MM.1S (cell line): ENCODE measurements around the gene ELAVL4.

Experiments
- DNase-seq: peaks from one replicate; pipeline ENCODE4 v3.0.0-alpha.2; 2015
- H2AFZ ChIP-seq: fragments of 300-600 bp; sonication (generic); 2 replicates; pipeline ENCODE4 v1.6.0; 2016; ENCODE audit warnings: antibody characterized with exemption, low read length
- H3F3A ChIP-seq: fragments of 300-600 bp; sonication (generic); 2 replicates; pipeline ENCODE4 v1.6.1; 2016; ENCODE audit warnings: mild to moderate bottlenecking, antibody characterized with exemption, low read length, moderate library complexity, mixed read lengths; ENCODE audit not compliant: insufficient read depth
- H3K27ac ChIP-seq: fragments of 300-600 bp; sonication (generic); 2 replicates; pipeline ENCODE4 v1.5.1; 2016; ENCODE audit warnings: mild to moderate bottlenecking, low read length
- H3K27me3 ChIP-seq: fragments of 300-600 bp; sonication (generic); replicated peaks from 2 replicates; pipeline ENCODE4 v1.6.0; 2016; ENCODE audit warnings: low read length; ENCODE audit not compliant: insufficient read depth
- H3K36me3 ChIP-seq: fragments of 300-600 bp; sonication (generic); replicated peaks from 2 replicates; pipeline ENCODE4 v1.6.1; 2016; ENCODE audit warnings: mild to moderate bottlenecking, low read length, mixed read lengths; ENCODE audit not compliant: insufficient read depth
- H3K4me1 ChIP-seq: fragments of 300-600 bp; sonication (generic); 2 replicates; pipeline ENCODE4 v1.6.1; 2016; ENCODE audit warnings: low read length, mixed read lengths
- H3K4me2 ChIP-seq: fragments of 300-600 bp; sonication (generic); 2 replicates; pipeline ENCODE4 v1.6.0; 2016; ENCODE audit warnings: low read depth, low read length
- H3K4me3 ChIP-seq: fragments of 300-600 bp; sonication (generic); 2 replicates; pipeline ENCODE4 v1.5.1; 2016; ENCODE audit warnings: low read length, mixed read lengths
- H3K79me2 ChIP-seq: fragments of 300-600 bp; sonication (generic); 2 replicates; pipeline ENCODE4 v1.6.1; 2016; ENCODE audit warnings: mixed run types, low read length, mixed read lengths
- H3K9ac ChIP-seq: fragments of 300-600 bp; sonication (generic); 2 replicates; pipeline ENCODE4 v1.6.1; 2016; ENCODE audit warnings: low read length, mixed read lengths
- H3K9me2 ChIP-seq: fragments of 300-600 bp; sonication (generic); replicated peaks from 2 replicates; pipeline ENCODE4 v1.6.1; 2016; ENCODE audit warnings: mild to moderate bottlenecking, low read length, mixed read lengths; ENCODE audit not compliant: insufficient read depth
- H3K9me3 ChIP-seq: fragments of 300-600 bp; sonication (generic); replicated peaks from 2 replicates; pipeline ENCODE4 v1.6.1; 2016; ENCODE audit warnings: mild to moderate bottlenecking, low read length, mixed read lengths; ENCODE audit not compliant: insufficient read depth
- H4K20me1 ChIP-seq: fragments of 300-600 bp; sonication (generic); 2 replicates; pipeline ENCODE4 v1.6.1; 2016; ENCODE audit warnings: mild to moderate bottlenecking, low read length, moderate library complexity, mixed read lengths; ENCODE audit not compliant: insufficient read depth
- EZH2 ChIP-seq: fragments of 300-600 bp; sonication (generic); optimal IDR thresholded peaks from 2 replicates; pipeline ENCODE3; 2017; ENCODE audit warnings: low read depth, mild to moderate bottlenecking, antibody characterized with exemption, low read length, mixed read lengths
- EZH2phosphoT487 ChIP-seq: fragments of 300-600 bp; sonication (generic); IDR thresholded peaks from 2 replicates; pipeline ENCODE4 v1.6.1; 2018; ENCODE audit warnings: antibody characterized with exemption, low read length
- TF ChIP-seq, protein P1 (sequence below): fragments of 300-600 bp; sonication (generic); IDR thresholded peaks from 2 replicates; pipeline ENCODE4 v1.5.1; 2016; ENCODE audit warnings: antibody characterized with exemption, low read length, mixed read lengths

Gene ELAVL4

GRCh38 chr1:50236656-50237055, 127.9 kb downstream of the ELAVL4 start:
- DNase-seq, result no peak
- H3K9me3 ChIP-seq, result no peaks in the 10 kb centered on the region
- no peaks in the 10 kb centered on the region for H3K79me2 ChIP-seq
- H3F3A ChIP-seq, result no peaks in the 10 kb centered on the region
- H3K9me2 ChIP-seq, result no peaks in the 10 kb centered on the region
- H4K20me1 ChIP-seq, result no peaks in the 10 kb centered on the region
- no peaks in the 10 kb centered on the region for H3K4me1 ChIP-seq
- no peak overlapping the region for H3K4me2 ChIP-seq
- no peak overlapping the region for H3K9ac ChIP-seq
- H3K27ac ChIP-seq, result no peak overlapping the region
- H3K36me3 ChIP-seq, result no peaks in the 10 kb centered on the region
- H2AFZ ChIP-seq, result no peak overlapping the region
- no peaks in the 10 kb centered on the region for H3K27me3 ChIP-seq
- TF ChIP-seq EZH2phosphoT487 (no peak), EZH2 (no peak)
- TF ChIP-seq, protein P1, sequence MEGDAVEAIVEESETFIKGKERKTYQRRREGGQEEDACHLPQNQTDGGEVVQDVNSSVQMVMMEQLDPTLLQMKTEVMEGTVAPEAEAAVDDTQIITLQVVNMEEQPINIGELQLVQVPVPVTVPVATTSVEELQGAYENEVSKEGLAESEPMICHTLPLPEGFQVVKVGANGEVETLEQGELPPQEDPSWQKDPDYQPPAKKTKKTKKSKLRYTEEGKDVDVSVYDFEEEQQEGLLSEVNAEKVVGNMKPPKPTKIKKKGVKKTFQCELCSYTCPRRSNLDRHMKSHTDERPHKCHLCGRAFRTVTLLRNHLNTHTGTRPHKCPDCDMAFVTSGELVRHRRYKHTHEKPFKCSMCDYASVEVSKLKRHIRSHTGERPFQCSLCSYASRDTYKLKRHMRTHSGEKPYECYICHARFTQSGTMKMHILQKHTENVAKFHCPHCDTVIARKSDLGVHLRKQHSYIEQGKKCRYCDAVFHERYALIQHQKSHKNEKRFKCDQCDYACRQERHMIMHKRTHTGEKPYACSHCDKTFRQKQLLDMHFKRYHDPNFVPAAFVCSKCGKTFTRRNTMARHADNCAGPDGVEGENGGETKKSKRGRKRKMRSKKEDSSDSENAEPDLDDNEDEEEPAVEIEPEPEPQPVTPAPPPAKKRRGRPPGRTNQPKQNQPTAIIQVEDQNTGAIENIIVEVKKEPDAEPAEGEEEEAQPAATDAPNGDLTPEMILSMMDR, result no peak
- H3K4me3 ChIP-seq, result no peak overlapping the region

- no peak overlapping the region for H3K4me2 ChIP-seq
- H3F3A ChIP-seq, result no peaks in the 10 kb centered on the region
- no peaks in the 10 kb centered on the region for H3K9me2 ChIP-seq
- no peaks in the 10 kb centered on the region for H3K79me2 ChIP-seq
- H3K4me3 ChIP-seq, result no peak overlapping the region
- H3K27ac ChIP-seq, result no peak overlapping the region
- no peak for DNase-seq
- no peaks in the 10 kb centered on the region for H3K9me3 ChIP-seq
- H4K20me1 ChIP-seq, result no peaks in the 10 kb centered on the region
- no peaks in the 10 kb centered on the region for H3K27me3 ChIP-seq
- H2AFZ ChIP-seq, result no peak overlapping the region
- no peak overlapping the region for H3K9ac ChIP-seq
- H3K4me1 ChIP-seq, result no peaks in the 10 kb centered on the region
- TF ChIP-seq EZH2phosphoT487 (no peak), EZH2 (no peak)
- TF ChIP-seq, protein P1, result no peak
- no peaks in the 10 kb centered on the region for H3K36me3 ChIP-seq
Measured at GRCh38 chr1:50237056-50237455, 128.3 kb downstream of the ELAVL4 start.

DNA sequence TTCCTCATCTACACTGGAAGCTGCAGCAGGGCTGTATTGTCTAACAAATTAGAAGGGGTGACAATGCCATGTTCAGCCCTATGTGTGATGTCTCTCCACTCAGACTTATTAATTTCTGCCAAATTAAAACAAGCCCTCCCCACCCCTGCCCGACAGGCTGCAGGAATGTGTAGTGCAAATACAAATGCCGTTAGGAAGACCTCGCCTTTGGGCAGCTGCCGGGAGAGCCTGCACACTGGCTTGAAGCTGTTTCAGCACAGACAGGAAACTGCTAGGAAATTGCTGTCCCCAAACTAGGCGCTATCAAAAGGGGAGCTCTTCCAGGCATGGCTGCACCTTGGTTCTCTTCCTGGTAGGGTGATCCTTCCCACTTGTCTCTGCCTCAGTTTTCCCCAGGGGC, 135.2 kb downstream of the ELAVL4 start:
- DNase-seq, result no peak
- no peaks in the 10 kb centered on the region for H3K9me3 ChIP-seq
- H3K9me2 ChIP-seq, result no peaks in the 10 kb centered on the region
- H3K79me2 ChIP-seq, result no peaks in the 10 kb centered on the region
- no peaks in the 10 kb centered on the region for H3K36me3 ChIP-seq
- H3K4me2 ChIP-seq, result no peak overlapping the region
- H3K4me1 ChIP-seq, result no peaks in the 10 kb centered on the region
- no peaks in the 10 kb centered on the region for H3K27me3 ChIP-seq
- H3K4me3 ChIP-seq, result no peak overlapping the region
- no peak overlapping the region for H3K9ac ChIP-seq
- H2AFZ ChIP-seq, result no peak overlapping the region
- no peaks in the 10 kb centered on the region for H3F3A ChIP-seq
- TF ChIP-seq, protein P1, result no peak
- no peak for TF ChIP-seq EZH2
- H4K20me1 ChIP-seq, result no peaks in the 10 kb centered on the region
- no peak overlapping the region for H3K27ac ChIP-seq

GRCh38 chr1:50246869-50247268, 138.1 kb downstream of the ELAVL4 start:
- Histone ChIP-seq H3K9ac (no peak overlapping the region), H3K4me2 (no peak overlapping the region), H3K9me2 (no peaks in the 10 kb centered on the region), H4K20me1 (no peaks in the 10 kb centered on the region), H3K4me3 (no peak overlapping the region), H3K4me1 (no peaks in the 10 kb centered on the region), H3K79me2 (no peaks in the 10 kb centered on the region), H3K27ac (no peak overlapping the region), H3K9me3 (no peaks in the 10 kb centered on the region), H2AFZ (no peak overlapping the region), H3F3A (no peaks in the 10 kb centered on the region), H3K27me3 (no peaks in the 10 kb centered on the region), H3K36me3 (no peaks in the 10 kb centered on the region)
- TF ChIP-seq, protein P1, result no peak
- TF ChIP-seq EZH2, result no peak
- TF ChIP-seq EZH2phosphoT487, result no peak
- DNase-seq, result no peak
